HepG2 (cell line): ENCODE measurements around the gene FKBP8. TPM values are rescaled to one million over a fixed set of nuclear protein-coding genes. Genes with fewer than 3 reads are reported as not detected.
A peak's percentile ranks its signal among the peaks of the same experiment; 100 is the strongest.

Experiments used
- AHR ChIP-seq: IDR thresholded peaks from 2 replicates; pipeline ENCODE4 v1.6.1; 2018; ENCODE audit warnings: missing genetic modification reagents, missing compliant biosample characterization
- ARHGAP35 ChIP-seq: sonication (generic); formaldehyde crosslinking; IDR thresholded peaks from 2 replicates; pipeline ENCODE4 v1.9.0; 2022; ENCODE audit warnings: mild to moderate bottlenecking, inconsistent platforms, moderate library complexity, missing genetic modification reagents, borderline replicate concordance
- GLI4 ChIP-seq: sonication (generic); formaldehyde crosslinking; IDR thresholded peaks from 2 replicates; pipeline ENCODE4 v1.5.1; 2020; ENCODE audit warnings: missing genetic modification reagents, mild to moderate bottlenecking, moderate library complexity, borderline replicate concordance
- HCFC1 ChIP-seq: fragments of 150-350 bp; IDR thresholded peaks from 2 replicates; pipeline ENCODE4 v1.6.1; 2014; ENCODE audit warnings: low read depth, low read length
- IKZF5 ChIP-seq: IDR thresholded peaks from 2 replicates; pipeline ENCODE4 v1.6.1; 2018; ENCODE audit warnings: missing genetic modification reagents, mild to moderate bottlenecking, missing compliant biosample characterization
- NKX3-1 ChIP-seq: sonication (generic); formaldehyde crosslinking; IDR thresholded peaks from 2 replicates; pipeline ENCODE4 v1.5.0; 2020; ENCODE audit warnings: missing genetic modification reagents
- PHF8 ChIP-seq: sonication (generic); formaldehyde crosslinking; IDR thresholded peaks from 2 replicates; pipeline ENCODE4 v1.5.0; 2020; ENCODE audit warnings: missing genetic modification reagents
- RNF2 ChIP-seq: fragments of 450-650 bp; conservative IDR thresholded peaks from 2 replicates; pipeline ENCODE4 v1.6.1; 2016; ENCODE audit warnings: low read depth
- SAFB2 ChIP-seq: sonication (generic); formaldehyde crosslinking; IDR thresholded peaks from 2 replicates; pipeline ENCODE4 v1.5.1; 2020; ENCODE audit warnings: missing genetic modification reagents, low read depth, mild to moderate bottlenecking, borderline replicate concordance
- SALL2 ChIP-seq: sonication (generic); formaldehyde crosslinking; IDR thresholded peaks from 2 replicates; pipeline ENCODE4 v1.8.1; 2023; ENCODE audit warnings: mild to moderate bottlenecking, missing genetic modification reagents, inconsistent platforms
- ZFP1 ChIP-seq: IDR thresholded peaks from 2 replicates; pipeline ENCODE4 v1.6.1; 2016
- ZIK1 ChIP-seq: sonication (generic); formaldehyde crosslinking; IDR thresholded peaks from 2 replicates; pipeline ENCODE4 v1.5.0; 2020; ENCODE audit warnings: mild to moderate bottlenecking, low read depth, missing genetic modification reagents, borderline replicate concordance
- ZMAT3 ChIP-seq: sonication (generic); formaldehyde crosslinking; conservative IDR thresholded peaks from 2 replicates; pipeline ENCODE4 v1.7.0; 2021; ENCODE audit warnings: missing genetic modification reagents
- ZNF138 ChIP-seq: sonication (generic); formaldehyde crosslinking; IDR thresholded peaks from 2 replicates; pipeline ENCODE4 v1.5.0; 2020; ENCODE audit warnings: mild to moderate bottlenecking, low read depth, missing genetic modification reagents
- ZNF160 ChIP-seq: sonication (generic); formaldehyde crosslinking; IDR thresholded peaks from 2 replicates; pipeline ENCODE4 v1.8.0; 2022; ENCODE audit warnings: mild to moderate bottlenecking, inconsistent platforms, missing genetic modification reagents
- ZNF234 ChIP-seq: sonication (generic); formaldehyde crosslinking; conservative IDR thresholded peaks from 2 replicates; pipeline ENCODE4 v1.5.1; 2020; ENCODE audit warnings: mild to moderate bottlenecking, missing genetic modification reagents
- ZNF30 ChIP-seq: sonication (generic); formaldehyde crosslinking; IDR thresholded peaks from 2 replicates; pipeline ENCODE4 v1.5.0; 2020; ENCODE audit warnings: mild to moderate bottlenecking, missing genetic modification reagents
- ZNF501 ChIP-seq: sonication (generic); formaldehyde crosslinking; IDR thresholded peaks from 2 replicates; pipeline ENCODE4 v1.5.1; 2020; ENCODE audit warnings: mild to moderate bottlenecking, moderate library complexity, missing genetic modification reagents
- ZNF607 ChIP-seq: sonication (generic); formaldehyde crosslinking; IDR thresholded peaks from 2 replicates; pipeline ENCODE4 v1.5.1; 2020; ENCODE audit warnings: missing genetic modification reagents, mild to moderate bottlenecking, borderline replicate concordance
- ZNF619 ChIP-seq: sonication (generic); formaldehyde crosslinking; IDR thresholded peaks from 2 replicates; pipeline ENCODE4 v1.4.0; 2020; ENCODE audit warnings: mild to moderate bottlenecking, missing genetic modification reagents
- ZNF674 ChIP-seq: sonication (generic); formaldehyde crosslinking; IDR thresholded peaks from 2 replicates; pipeline ENCODE4 v1.5.0; 2020; ENCODE audit warnings: low read depth, mild to moderate bottlenecking, missing genetic modification reagents
- polyA plus RNA-seq, 8 experiments: library from polyadenylated mRNA; depleted of rRNA in 3 of 8; stranded (reverse) in 7 of 8; unstranded in 1 of 8; fragments of >200 nt; fragmentation: Illumina TruSeq in 4 of 8; extraction: Trizol in 4 of 8; gene quantifications; 2 replicates each; pipeline versions ENCODE4 v1.2.1 to v1.2.3, GENCODE V29; 2011 to 2016; ENCODE audit warnings: low read depth in 4 of 8, missing spikeins in 1 of 8, mixed read lengths in 1 of 8; ENCODE audit not compliant: insufficient read depth in 1 of 8
- total RNA-seq, 5 experiments: library from RNA; depleted of rRNA; stranded (reverse); fragments of >200 nt; fragmentation: Illumina TruSeq; extraction: Trizol; gene quantifications; 2 replicates each; pipeline ENCODE4 v1.2.3, GENCODE V29; 2016; ENCODE audit warnings: low read depth in 1 of 5
- TF ChIP-seq, protein P1 (sequence below): sonication (generic); formaldehyde crosslinking; IDR thresholded peaks from 2 replicates; pipeline ENCODE4 v1.4.0; 2020; ENCODE audit warnings: missing genetic modification reagents, borderline replicate concordance
- TF ChIP-seq, protein P2 (sequence below): sonication (generic); formaldehyde crosslinking; IDR thresholded peaks from 2 replicates; pipeline ENCODE4 v1.5.1; 2020; ENCODE audit warnings: missing genetic modification reagents, mild to moderate bottlenecking, borderline replicate concordance
- TF ChIP-seq, protein P3 (sequence below): sonication (generic); formaldehyde crosslinking; IDR thresholded peaks from 2 replicates; pipeline ENCODE4 v1.9.0; 2022; ENCODE audit warnings: missing genetic modification reagents, mild to moderate bottlenecking, borderline replicate concordance

Gene FKBP8
- total and polyA plus RNA-seq, 2 of the 13 experiments (the other 11 are each of a cell fraction or from before 2014, with no cell fraction given): 81.7 to 93.9 TPM

- TF ChIP-seq IKZF5 (no peak; the same call in 1 of the 2 replicates), ZNF234 (CRISPR knock-in tag) (no peak), AHR (no peak), SAFB2 (CRISPR knock-in tag) (0 out of 2 replicates have a peak, but pooled peaks have one; percentile 64), ZNF30 (no peak), GLI4 (CRISPR knock-in tag) (no peak), NKX3-1 (0 out of 2 replicates have a peak, but pooled peaks have one; percentile 33), RNF2 (no peak), ZNF619 (no peak), ZMAT3 (CRISPR knock-in tag) (0 out of 2 replicates have a peak, but pooled peaks have one; percentile 41), ZIK1 (CRISPR knock-in tag) (no peak), ZFP1 (CRISPR knock-in tag) (no peak), ZNF607 (CRISPR knock-in tag) (peak; percentile 82), PHF8 (CRISPR knock-in tag) (peak; percentile 71; the same call in 1 of the 2 replicates), ARHGAP35 (CRISPR knock-in tag) (peak; percentile 42; the same call in 1 of the 2 replicates), ZNF674 (no peak), ZNF501 (CRISPR knock-in tag) (peak; percentile 93), ZNF138 (CRISPR knock-in tag) (no peak), ZNF160 (CRISPR knock-in tag) (0 out of 2 replicates have a peak, but pooled peaks have one; percentile 27), HCFC1 (peak; percentile 26; the same call in 1 of the 2 replicates), SALL2 (CRISPR knock-in tag) (peak; percentile 80)
- TF ChIP-seq, protein P1, sequence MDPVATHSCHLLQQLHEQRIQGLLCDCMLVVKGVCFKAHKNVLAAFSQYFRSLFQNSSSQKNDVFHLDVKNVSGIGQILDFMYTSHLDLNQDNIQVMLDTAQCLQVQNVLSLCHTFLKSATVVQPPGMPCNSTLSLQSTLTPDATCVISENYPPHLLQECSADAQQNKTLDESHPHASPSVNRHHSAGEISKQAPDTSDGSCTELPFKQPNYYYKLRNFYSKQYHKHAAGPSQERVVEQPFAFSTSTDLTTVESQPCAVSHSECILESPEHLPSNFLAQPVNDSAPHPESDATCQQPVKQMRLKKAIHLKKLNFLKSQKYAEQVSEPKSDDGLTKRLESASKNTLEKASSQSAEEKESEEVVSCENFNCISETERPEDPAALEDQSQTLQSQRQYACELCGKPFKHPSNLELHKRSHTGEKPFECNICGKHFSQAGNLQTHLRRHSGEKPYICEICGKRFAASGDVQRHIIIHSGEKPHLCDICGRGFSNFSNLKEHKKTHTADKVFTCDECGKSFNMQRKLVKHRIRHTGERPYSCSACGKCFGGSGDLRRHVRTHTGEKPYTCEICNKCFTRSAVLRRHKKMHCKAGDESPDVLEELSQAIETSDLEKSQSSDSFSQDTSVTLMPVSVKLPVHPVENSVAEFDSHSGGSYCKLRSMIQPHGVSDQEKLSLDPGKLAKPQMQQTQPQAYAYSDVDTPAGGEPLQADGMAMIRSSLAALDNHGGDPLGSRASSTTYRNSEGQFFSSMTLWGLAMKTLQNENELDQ (CRISPR knock-in tag): no peak
- TF ChIP-seq, protein P2, sequence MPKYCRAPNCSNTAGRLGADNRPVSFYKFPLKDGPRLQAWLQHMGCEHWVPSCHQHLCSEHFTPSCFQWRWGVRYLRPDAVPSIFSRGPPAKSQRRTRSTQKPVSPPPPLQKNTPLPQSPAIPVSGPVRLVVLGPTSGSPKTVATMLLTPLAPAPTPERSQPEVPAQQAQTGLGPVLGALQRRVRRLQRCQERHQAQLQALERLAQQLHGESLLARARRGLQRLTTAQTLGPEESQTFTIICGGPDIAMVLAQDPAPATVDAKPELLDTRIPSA (CRISPR knock-in tag): peak; percentile 78; the same call in 1 of the 2 replicates
- TF ChIP-seq, protein P3, sequence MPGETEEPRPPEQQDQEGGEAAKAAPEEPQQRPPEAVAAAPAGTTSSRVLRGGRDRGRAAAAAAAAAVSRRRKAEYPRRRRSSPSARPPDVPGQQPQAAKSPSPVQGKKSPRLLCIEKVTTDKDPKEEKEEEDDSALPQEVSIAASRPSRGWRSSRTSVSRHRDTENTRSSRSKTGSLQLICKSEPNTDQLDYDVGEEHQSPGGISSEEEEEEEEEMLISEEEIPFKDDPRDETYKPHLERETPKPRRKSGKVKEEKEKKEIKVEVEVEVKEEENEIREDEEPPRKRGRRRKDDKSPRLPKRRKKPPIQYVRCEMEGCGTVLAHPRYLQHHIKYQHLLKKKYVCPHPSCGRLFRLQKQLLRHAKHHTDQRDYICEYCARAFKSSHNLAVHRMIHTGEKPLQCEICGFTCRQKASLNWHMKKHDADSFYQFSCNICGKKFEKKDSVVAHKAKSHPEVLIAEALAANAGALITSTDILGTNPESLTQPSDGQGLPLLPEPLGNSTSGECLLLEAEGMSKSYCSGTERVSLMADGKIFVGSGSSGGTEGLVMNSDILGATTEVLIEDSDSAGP (CRISPR knock-in tag): peak; percentile 90; the same call in 1 of the 2 replicates
Measured at GRCh38 chr19:18557411-18558201, 14.2 kb upstream of the FKBP8 start, which contains the start of gene KXD1 (continued).
